B cell (primary cell): ENCODE measurements around the gene FAM53B. TPM values are rescaled to one million over a fixed set of nuclear protein-coding genes. Genes with fewer than 3 reads are reported as not detected.

Source experiments
- ATAC-seq: fragments of 200-7000 bp; cut with Tn5 transposase; one replicate; pipeline ENCODE4 v1.10.0; 2021; ENCODE audit warnings: low read depth, mild to moderate bottlenecking, moderate number of reproducible peaks, moderate library complexity
- CTCF ChIA-PET: fragments of 350-600 bp; sonication (Branson Sonifier 250); formaldehyde crosslinking; loops from one replicate; lab custom pipeline; 2021; ENCODE audit warnings: antibody characterized with exemption, inconsistent platforms; lab: Charles Lee
- POLR2A ChIA-PET: fragments of 350-600 bp; sonication (Branson Sonifier 250); formaldehyde crosslinking; loops from one replicate; lab custom pipeline; 2021; ENCODE audit warnings: antibody characterized with exemption; lab: Charles Lee
- DNase-seq: peaks from one replicate; pipeline ENCODE4 v3.0.0; 2013
- H2AFZ ChIP-seq: 2 replicates; pipeline ENCODE4 v1.6.1; 2012; ENCODE audit warnings: mild to moderate bottlenecking, low read depth, low read length; ENCODE audit not compliant: insufficient read depth, poor library complexity, severe bottlenecking
- H3K27ac ChIP-seq, 2 donors: 1 replicate in 1 of 2; 2 replicates in 1 of 2; pipeline ENCODE4 v1.5.1; 2012 to 2013; ENCODE audit warnings: low read length in 2 of 2, mild to moderate bottlenecking in 2 of 2, moderate library complexity in 1 of 2
- H3K27me3 ChIP-seq, 4 experiments: fragments of 200-600 bp in 1 of 4; sonication (generic) in 1 of 4; replicated peaks in 1 of 4; 1 replicate in 2 of 4; 2 replicates in 2 of 4; pipeline versions ENCODE4 v1.6.1 to v1.7.0; 2013 to 2016; ENCODE audit warnings: low read length in 3 of 4, mild to moderate bottlenecking in 2 of 4, mixed read lengths in 1 of 4, moderate library complexity in 1 of 4; ENCODE audit not compliant: insufficient read depth in 4 of 4, control insufficient read depth in 3 of 4; ENCODE audit errors: control extremely low read depth in 1 of 4
- H3K36me3 ChIP-seq, 2 experiments: replicated peaks in 1 of 2; 1 replicate in 1 of 2; 2 replicates in 1 of 2; pipeline versions ENCODE4 v1.6.1 to v1.7.1; 2013; ENCODE audit warnings: low read length in 1 of 2; ENCODE audit not compliant: insufficient read depth in 2 of 2, control insufficient read depth in 1 of 2; ENCODE audit errors: control extremely low read depth in 1 of 2, extremely low read depth in 1 of 2
- H3K4me1 ChIP-seq, 2 donors: fragments of 200-600 bp in 1 of 2; sonication (generic) in 1 of 2; 1 replicate in 1 of 2; 2 replicates in 1 of 2; pipeline versions ENCODE4 v1.5.1 to v1.6.1; 2013 to 2017; ENCODE audit warnings: low read length in 2 of 2; ENCODE audit not compliant: control insufficient read depth in 2 of 2, insufficient read depth in 2 of 2
- H3K4me2 ChIP-seq: replicated peaks from 2 replicates; pipeline ENCODE3; 2012; ENCODE audit warnings: mild to moderate bottlenecking, low read depth, low read length; ENCODE audit not compliant: poor library complexity, severe bottlenecking
- H3K4me3 ChIP-seq, 5 experiments: fragments of 200-600 bp in 1 of 5; sonication (generic) in 1 of 5; 1 replicate in 3 of 5; 2 replicates in 2 of 5; pipeline versions ENCODE4 v1.5.1 to v1.7.0; 2011 to 2016; ENCODE audit warnings: low read length in 4 of 5, mild to moderate bottlenecking in 4 of 5, low read depth in 2 of 5, control low read depth in 1 of 5, moderate library complexity in 1 of 5; ENCODE audit not compliant: insufficient read depth in 1 of 5; ENCODE audit errors: control extremely low read depth in 1 of 5, extremely low read depth in 1 of 5
- H3K79me2 ChIP-seq: fragments of 200-600 bp; sonication (generic); one replicate; pipeline ENCODE4 v1.6.0; 2016; ENCODE audit warnings: low read length; ENCODE audit not compliant: control insufficient read depth, insufficient read depth
- H3K9ac ChIP-seq: fragments of 200-600 bp; sonication (generic); 2 replicates; pipeline ENCODE4 v1.6.1; 2017; ENCODE audit warnings: mild to moderate bottlenecking, low read length, moderate library complexity
- H3K9me3 ChIP-seq, 3 donors: one replicate each; pipeline versions ENCODE4 v1.6.1 to v1.7.1; 2013; ENCODE audit warnings: low read length in 2 of 3; ENCODE audit not compliant: control insufficient read depth in 2 of 3, insufficient read depth in 1 of 3; ENCODE audit errors: control extremely low read depth in 1 of 3
- H4K20me1 ChIP-seq: 2 replicates; pipeline ENCODE4 v1.6.0; 2012; ENCODE audit warnings: mild to moderate bottlenecking, low read length; ENCODE audit not compliant: insufficient read depth, control insufficient read depth, poor library complexity, severe bottlenecking
- H3K27ac Mint-ChIP-seq: one replicate; pipeline ENCODE4 v1.8.0; 2021; ENCODE audit warnings: mixed read lengths
- H3K27me3 Mint-ChIP-seq: one replicate; pipeline ENCODE4 v1.8.0; 2021; ENCODE audit warnings: mixed read lengths
- H3K4me1 Mint-ChIP-seq: one replicate; pipeline ENCODE4 v1.8.0; 2021; ENCODE audit warnings: mixed read lengths
- H3K4me3 Mint-ChIP-seq: one replicate; pipeline ENCODE4 v1.8.0; 2021; ENCODE audit warnings: mixed read lengths
- H3K9me3 Mint-ChIP-seq: one replicate; pipeline ENCODE4 v1.8.0; 2022; ENCODE audit warnings: mixed read lengths; ENCODE audit not compliant: insufficient read depth
- EZH2 ChIP-seq: IDR thresholded peaks from 2 replicates; pipeline ENCODE4 v1.6.1; 2012; ENCODE audit warnings: borderline replicate concordance, low read depth, mild to moderate bottlenecking, moderate library complexity, low read length; ENCODE audit not compliant: insufficient read depth, poor library complexity, severe bottlenecking
- WGBS: methylation state at CpG from one replicate; pipeline ENCODE4 v1.1.5; 2013; ENCODE audit warnings: missing lambda C conversion rate; ENCODE audit not compliant: insufficient coverage; 5-methylcytosine and 5-hydroxymethylcytosine counted together
- intact Hi-C: fragments of 100-400 bp; cut with micrococcal nuclease; formaldehyde crosslinking; loops from one replicate; pipeline ENCODE4 v1.10.0; 2022
- polyA plus RNA-seq: library from polyadenylated mRNA; depleted of rRNA; stranded (reverse); fragments of >200 nt; gene quantifications from 2 replicates; pipeline ENCODE4 v1.2.3, GENCODE V29; 2012
- total RNA-seq, 2 donors: library from RNA; stranded (reverse); fragments of 120-200 nt in 1 of 2; gene quantifications; 1 replicate in 1 of 2; 2 replicates in 1 of 2; pipeline versions ENCODE4 v1.2.3 to v1.2.4, GENCODE V29; 2013 to 2022
- TF ChIP-seq, protein P1 (sequence below): fragments of 200-600 bp; IDR thresholded peaks from one replicate; pipeline ENCODE4 v1.8.0; 2022; ENCODE audit warnings: antibody characterized with exemption, mild to moderate bottlenecking

FAM53B gene
- total and polyA plus RNA-seq, 2 donors (not counting 1 experiment from before 2014, with no cell fraction given) = 51.2 to 186 TPM

DNA sequence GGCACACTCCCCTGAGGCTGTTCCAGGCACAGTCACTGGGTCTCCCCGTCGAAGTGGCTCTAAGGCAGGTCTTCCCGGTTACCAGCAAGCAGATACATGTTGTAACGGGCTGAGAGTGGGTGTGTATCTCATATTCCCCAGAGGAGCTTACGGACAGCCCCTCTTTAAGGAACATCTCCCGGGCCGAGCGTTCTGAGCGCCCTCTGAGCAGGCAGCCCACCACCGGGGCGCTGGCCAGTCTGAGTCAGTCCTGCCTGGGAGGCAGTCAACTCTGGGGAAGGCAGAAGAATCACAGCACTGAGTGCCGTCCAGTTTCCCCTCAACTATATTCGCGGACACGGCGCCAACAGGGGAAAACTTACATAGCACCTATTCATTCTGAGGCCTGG is 165.2 kb downstream of the FAM53B start:
- DNase-seq (no peak), ATAC-seq (no peak)
- H3K4me2 ChIP-seq = no peak overlapping the region
- POLR2A ChIA-PET = interaction anchor here (0.6 kb wide), 1 partner anchor 26 kb away, joined by 3 read pairs; no protein-coding TSS in a partner anchor
- H3K27ac ChIP-seq = no peak overlapping the region
- Mint-ChIP-seq H3K4me1 (peaks cover 30% of the 10 kb centered on the region), H3K27me3 (no peaks in the 10 kb centered on the region), H3K4me3 (no peak overlapping the region), H3K9me3 (no peaks in the 10 kb centered on the region), H3K27ac (peak overlapping the region; percentile 56)
- H3K9me3 ChIP-seq = peaks cover 0 to 3% (median 2%) of the 10 kb centered on the region in 3 donors
- intact Hi-C loops = no loop called here
- no peak overlapping the region for H2AFZ ChIP-seq
- CTCF ChIA-PET = interaction anchor here (0.8 to 0.9 kb wide), 3 partner anchors 9 to 162 kb away, joined by 3 read pairs; no protein-coding TSS in a partner anchor
- no peaks in the 10 kb centered on the region for H3K36me3 ChIP-seq
- peaks cover 0 to 9% of the 10 kb centered on the region in 2 donors for H3K4me1 ChIP-seq
- H3K79me2 ChIP-seq = peaks cover 15% of the 10 kb centered on the region
- H4K20me1 ChIP-seq = no peaks in the 10 kb centered on the region
- 91% methylated on average over 15 of the region's 16 CpGs for WGBS
- H3K9ac ChIP-seq = no peak overlapping the region
- TF ChIP-seq EZH2 = no peak
- TF ChIP-seq, protein P1, sequence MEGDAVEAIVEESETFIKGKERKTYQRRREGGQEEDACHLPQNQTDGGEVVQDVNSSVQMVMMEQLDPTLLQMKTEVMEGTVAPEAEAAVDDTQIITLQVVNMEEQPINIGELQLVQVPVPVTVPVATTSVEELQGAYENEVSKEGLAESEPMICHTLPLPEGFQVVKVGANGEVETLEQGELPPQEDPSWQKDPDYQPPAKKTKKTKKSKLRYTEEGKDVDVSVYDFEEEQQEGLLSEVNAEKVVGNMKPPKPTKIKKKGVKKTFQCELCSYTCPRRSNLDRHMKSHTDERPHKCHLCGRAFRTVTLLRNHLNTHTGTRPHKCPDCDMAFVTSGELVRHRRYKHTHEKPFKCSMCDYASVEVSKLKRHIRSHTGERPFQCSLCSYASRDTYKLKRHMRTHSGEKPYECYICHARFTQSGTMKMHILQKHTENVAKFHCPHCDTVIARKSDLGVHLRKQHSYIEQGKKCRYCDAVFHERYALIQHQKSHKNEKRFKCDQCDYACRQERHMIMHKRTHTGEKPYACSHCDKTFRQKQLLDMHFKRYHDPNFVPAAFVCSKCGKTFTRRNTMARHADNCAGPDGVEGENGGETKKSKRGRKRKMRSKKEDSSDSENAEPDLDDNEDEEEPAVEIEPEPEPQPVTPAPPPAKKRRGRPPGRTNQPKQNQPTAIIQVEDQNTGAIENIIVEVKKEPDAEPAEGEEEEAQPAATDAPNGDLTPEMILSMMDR = no peak
- no peak overlapping the region for H3K4me3 ChIP-seq
- no peaks in the 10 kb centered on the region for H3K27me3 ChIP-seq

DNA sequence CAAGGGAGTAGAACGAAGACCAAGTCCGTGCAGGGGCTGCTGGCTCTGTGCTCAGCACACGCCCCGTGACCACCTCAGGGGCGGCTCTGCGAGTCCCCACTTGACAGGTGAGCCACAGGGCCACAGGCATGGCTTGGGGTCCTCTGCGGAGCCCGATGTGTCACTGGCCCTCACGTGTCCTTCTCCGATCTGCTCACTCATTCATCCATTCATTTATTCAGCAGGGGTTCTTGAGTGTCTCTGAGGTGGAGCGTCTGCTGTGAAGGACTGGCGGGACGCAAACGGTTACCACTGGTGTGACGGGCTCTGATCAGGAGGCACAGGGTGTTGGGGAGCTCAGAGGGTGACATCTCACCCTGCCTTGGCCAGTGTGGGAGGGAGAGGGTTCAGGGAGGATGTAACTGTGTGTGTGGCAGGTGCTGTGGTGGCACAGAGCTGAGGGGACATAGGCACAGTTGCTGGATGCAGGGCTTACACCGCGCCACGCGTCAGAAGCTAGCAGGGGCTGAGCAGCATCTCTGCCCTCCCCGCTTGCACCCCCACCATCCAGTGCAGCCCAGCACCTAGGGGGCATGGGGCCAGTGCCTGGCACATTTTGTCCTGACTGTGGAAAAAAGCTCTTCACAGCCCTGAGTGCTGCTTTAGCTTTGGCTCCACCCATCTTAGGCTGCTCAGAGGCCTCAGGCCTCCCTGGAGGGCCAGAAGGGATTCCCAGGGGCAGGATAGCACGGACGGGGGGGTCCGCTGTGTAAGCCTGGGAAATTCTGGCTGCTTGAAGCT is 165.8 kb downstream of the FAM53B start:
- no peak overlapping the region for H3K4me2 ChIP-seq
- Mint-ChIP-seq H3K4me1 (peaks cover 31% of the 10 kb centered on the region), H3K27me3 (no peaks in the 10 kb centered on the region), H3K27ac (peak overlapping the region; percentile 56), H3K4me3 (no peak overlapping the region), H3K9me3 (no peaks in the 10 kb centered on the region)
- H3K4me3 ChIP-seq = no peak overlapping the region
- ChIA-PET CTCF (interaction anchor here (0.8 to 0.9 kb wide), 2 partner anchors 10 to 162 kb away, joined by 3 read pairs; no protein-coding TSS in a partner anchor), POLR2A (interaction anchor here (0.6 kb wide), 2 partner anchors 27 to 40 kb away, joined by 3 to 9 read pairs; no protein-coding TSS in a partner anchor)
- H3K27me3 ChIP-seq = no peaks in the 10 kb centered on the region
- H3K79me2 ChIP-seq = peaks cover 21% of the 10 kb centered on the region
- no peaks in the 10 kb centered on the region for H3K36me3 ChIP-seq
- H3K27ac ChIP-seq = no peak overlapping the region
- no peaks in the 10 kb centered on the region for H4K20me1 ChIP-seq
- 89% methylated on average over 19 of the region's 23 CpGs for WGBS
- no peak overlapping the region for H3K9ac ChIP-seq
- TF ChIP-seq EZH2 = no peak
- TF ChIP-seq, protein P1 = no peak
- peaks cover 0 to 3% (median 2%) of the 10 kb centered on the region in 3 donors for H3K9me3 ChIP-seq
- no peak for ATAC-seq
- no peak for DNase-seq
- peaks cover 0 to 9% of the 10 kb centered on the region in 2 donors for H3K4me1 ChIP-seq
- no peak overlapping the region for H2AFZ ChIP-seq
- intact Hi-C loops = no loop called here
